GM12874 (cell line): Measurements from ENCODE around the gene TDRD7.

Source experiments
- CTCF ChIP-seq: IDR thresholded peaks from 2 replicates; pipeline ENCODE4 v1.5.1; 2011; ENCODE audit warnings: low read depth, mild to moderate bottlenecking, control low read depth, low read length, moderate library complexity; ENCODE audit not compliant: insufficient read depth

The TDRD7 gene

GRCh38 chr9:97545486-97545885, 133.6 kb downstream of the TDRD7 start:
- TF ChIP-seq CTCF: no peak
